Thyroid gland (tissue), 4 donors: ENCODE data around the gene SETBP1. TPM values are rescaled to one million over a fixed set of nuclear protein-coding genes. Genes with fewer than 3 reads are reported as not detected.

Source experiments
- DNase-seq, 2 donors: peaks; one replicate each; pipeline ENCODE4 v3.0.0-alpha.2; 2019
- H3K27ac ChIP-seq, 3 donors: fragments of 200-600 bp; sonication (generic); 1 replicate in 2 of 3; 2 replicates in 1 of 3; pipeline ENCODE4 v1.5.1; 2016 to 2019; ENCODE audit warnings: mild to moderate bottlenecking in 1 of 3, moderate library complexity in 1 of 3
- H3K27me3 ChIP-seq: fragments of 200-600 bp; sonication (generic); one replicate; pipeline ENCODE4 v1.5.1; 2019
- H3K36me3 ChIP-seq, 2 donors: fragments of 200-600 bp; sonication (generic); one replicate each; pipeline ENCODE4 v1.5.1; 2016 to 2019
- H3K4me1 ChIP-seq, 2 donors: fragments of 200-600 bp; sonication (generic); one replicate each; pipeline ENCODE4 v1.5.1; 2017 to 2019
- H3K4me3 ChIP-seq, 3 donors: fragments of 200-600 bp; sonication (generic); replicated peaks in 1 of 3; 1 replicate in 2 of 3; 2 replicates in 1 of 3; pipeline ENCODE4 v1.5.1; 2016; ENCODE audit warnings: mild to moderate bottlenecking in 1 of 3
- H3K9me3 ChIP-seq: fragments of 200-600 bp; sonication (generic); one replicate; pipeline ENCODE4 v1.5.1; 2017
- POLR2A ChIP-seq, 2 donors: fragments of 450-650 bp; IDR thresholded peaks; one replicate each; pipeline ENCODE4 v1.6.1; 2017; ENCODE audit warnings: antibody characterized with exemption in 2 of 2, mild to moderate bottlenecking in 2 of 2, moderate library complexity in 1 of 2
- WGBS, 2 donors: methylation state at CpG; one replicate each; pipeline ENCODE4 v1.1.5; 2017; 5-methylcytosine and 5-hydroxymethylcytosine counted together
- intact Hi-C: fragments of 100-400 bp; cut with DNase I; formaldehyde crosslinking; loops from one replicate; pipeline ENCODE4 v1.15.1; 2023
- total RNA-seq, 4 donors: library from RNA; depleted of rRNA; stranded (reverse); fragments of >200 nt; gene quantifications; one replicate each; pipeline ENCODE4 v1.2.3, GENCODE V29; 2016
- TF ChIP-seq, protein P1 (sequence below), 6 experiments: fragments of 200-600 bp in 3 of 6; fragments of 450-650 bp in 3 of 6; sonication (generic) in 3 of 6; IDR thresholded peaks; one replicate each; pipeline ENCODE4 v1.5.1; 2016 to 2019; ENCODE audit warnings: antibody characterized with exemption in 6 of 6, mild to moderate bottlenecking in 2 of 6, inconsistent platforms in 1 of 6, moderate library complexity in 1 of 6

The SETBP1 gene
- total RNA-seq, 4 donors from 2014 or later = 32.1 to 72.0 (median 42.0) TPM

DNA sequence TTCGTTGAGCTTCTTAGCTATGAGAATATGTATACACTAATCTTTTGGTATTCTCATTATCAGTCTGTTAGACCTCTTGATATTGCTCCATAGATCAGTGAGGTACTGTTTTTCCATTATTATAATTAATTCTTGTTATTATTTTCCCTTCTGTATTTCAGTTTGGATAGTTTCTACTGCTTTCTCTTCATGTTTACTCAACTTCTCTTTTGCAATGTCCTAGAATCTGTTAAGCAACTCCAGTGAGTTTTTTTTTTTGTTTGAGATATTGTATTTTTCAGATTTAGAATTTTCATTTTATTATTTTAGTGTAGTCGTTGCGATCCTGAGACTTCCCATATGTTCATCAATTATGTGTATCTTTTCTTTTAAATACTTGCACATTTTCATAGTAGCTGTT, 260.8 kb downstream of the SETBP1 start:
- Histone ChIP-seq H3K9me3 (no peaks in the 10 kb centered on the region), H3K4me3 (no peak overlapping the region), H3K36me3 (no peaks in the 10 kb centered on the region), H3K27ac (no peak overlapping the region), H3K27me3 (no peaks in the 10 kb centered on the region), H3K4me1 (peaks cover 28 to 40% of the 10 kb centered on the region in 2 donors)
- intact Hi-C loops = no loop called here
- WGBS, 2 donors = 92 to 99% methylated on average over 3 of the region's 3 CpGs
- TF ChIP-seq POLR2A (IDR thresholded peaks at IDR 0.05) = no peak
- TF ChIP-seq, protein P1, sequence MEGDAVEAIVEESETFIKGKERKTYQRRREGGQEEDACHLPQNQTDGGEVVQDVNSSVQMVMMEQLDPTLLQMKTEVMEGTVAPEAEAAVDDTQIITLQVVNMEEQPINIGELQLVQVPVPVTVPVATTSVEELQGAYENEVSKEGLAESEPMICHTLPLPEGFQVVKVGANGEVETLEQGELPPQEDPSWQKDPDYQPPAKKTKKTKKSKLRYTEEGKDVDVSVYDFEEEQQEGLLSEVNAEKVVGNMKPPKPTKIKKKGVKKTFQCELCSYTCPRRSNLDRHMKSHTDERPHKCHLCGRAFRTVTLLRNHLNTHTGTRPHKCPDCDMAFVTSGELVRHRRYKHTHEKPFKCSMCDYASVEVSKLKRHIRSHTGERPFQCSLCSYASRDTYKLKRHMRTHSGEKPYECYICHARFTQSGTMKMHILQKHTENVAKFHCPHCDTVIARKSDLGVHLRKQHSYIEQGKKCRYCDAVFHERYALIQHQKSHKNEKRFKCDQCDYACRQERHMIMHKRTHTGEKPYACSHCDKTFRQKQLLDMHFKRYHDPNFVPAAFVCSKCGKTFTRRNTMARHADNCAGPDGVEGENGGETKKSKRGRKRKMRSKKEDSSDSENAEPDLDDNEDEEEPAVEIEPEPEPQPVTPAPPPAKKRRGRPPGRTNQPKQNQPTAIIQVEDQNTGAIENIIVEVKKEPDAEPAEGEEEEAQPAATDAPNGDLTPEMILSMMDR (IDR thresholded peaks at IDR 0.05) = no peak
- DNase-seq = no peak

GRCh38 chr18:44942073-44942472, 261.4 kb downstream of the SETBP1 start:
- H3K9me3 ChIP-seq = no peaks in the 10 kb centered on the region
- intact Hi-C loops = no loop called here
- peaks cover 27 to 36% of the 10 kb centered on the region in 2 donors for H3K4me1 ChIP-seq
- TF ChIP-seq, protein P1 (IDR thresholded peaks at IDR 0.05) = no peak
- no peak for TF ChIP-seq POLR2A (IDR thresholded peaks at IDR 0.05)
- H3K27me3 ChIP-seq = no peaks in the 10 kb centered on the region
- no peak overlapping the region for H3K27ac ChIP-seq
- WGBS, 2 donors = 86 to 93% methylated on average over 2 of the region's 2 CpGs
- DNase-seq = no peak
- H3K36me3 ChIP-seq = no peaks in the 10 kb centered on the region
- no peak overlapping the region for H3K4me3 ChIP-seq

GRCh38 chr18:44943311-44943881, 262.7 kb downstream of the SETBP1 start:
- intact Hi-C loops = no loop called here
- Histone ChIP-seq H3K4me3 (no peak overlapping the region), H3K27ac (peak overlapping the region in 2 of 3 donors; percentile 46 to 56), H3K27me3 (no peaks in the 10 kb centered on the region), H3K9me3 (no peaks in the 10 kb centered on the region), H3K4me1 (peaks cover 27 to 32% of the 10 kb centered on the region in 2 donors), H3K36me3 (no peaks in the 10 kb centered on the region)
- TF ChIP-seq, protein P1 (IDR thresholded peaks at IDR 0.05) = no peak
- TF ChIP-seq POLR2A (IDR thresholded peaks at IDR 0.05) = no peak
- DNase-seq = peak; percentile 47
- 30 to 50% methylated on average over 2 of the region's 2 CpGs for WGBS, 2 donors

GRCh38 chr18:44944461-44944860, 263.8 kb downstream of the SETBP1 start:
- Histone ChIP-seq H3K9me3 (no peaks in the 10 kb centered on the region), H3K27ac (peak overlapping the region in 2 of 3 donors; percentile 46 to 56), H3K27me3 (no peaks in the 10 kb centered on the region), H3K36me3 (no peaks in the 10 kb centered on the region), H3K4me1 (peaks cover 27 to 30% of the 10 kb centered on the region in 2 donors), H3K4me3 (no peak overlapping the region)
- intact Hi-C loops = no loop called here
- TF ChIP-seq POLR2A (IDR thresholded peaks at IDR 0.05) = no peak
- TF ChIP-seq, protein P1 (IDR thresholded peaks at IDR 0.05) = no peak
- no peak for DNase-seq
- 91 to 96% methylated on average over 1 of the region's 1 CpG for WGBS, 2 donors

DNA sequence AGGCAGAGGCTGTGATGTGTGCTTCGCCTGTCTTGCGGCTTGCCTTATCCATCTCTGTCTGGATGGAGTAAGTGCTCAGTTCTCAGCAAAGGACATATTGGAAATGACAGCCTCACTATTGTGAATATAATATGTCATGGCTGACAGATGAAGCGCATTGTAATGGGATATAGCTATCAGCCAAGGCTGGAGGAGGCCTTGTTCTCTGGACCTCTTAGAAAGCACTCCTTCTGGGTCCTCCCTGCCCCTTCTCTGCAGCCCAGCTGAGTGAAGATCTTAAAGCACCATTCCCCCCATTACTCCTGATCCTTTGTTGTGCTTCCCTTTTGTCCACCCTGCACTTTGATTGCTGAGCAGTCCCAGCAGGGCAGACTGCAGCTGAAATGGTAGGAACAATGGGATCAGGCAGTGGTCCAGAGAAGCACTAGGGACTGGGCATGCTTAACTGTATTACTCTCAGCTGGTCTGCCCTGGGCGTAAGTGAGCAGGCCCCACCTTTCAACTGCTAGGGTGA, 265.3 kb downstream of the SETBP1 start:
- no peaks in the 10 kb centered on the region for H3K9me3 ChIP-seq
- WGBS, 2 donors = 76 to 83% methylated on average over 4 of the region's 4 CpGs
- H3K27ac ChIP-seq = no peak overlapping the region
- no peak for DNase-seq
- no peaks in the 10 kb centered on the region for H3K36me3 ChIP-seq
- no peak for TF ChIP-seq POLR2A (IDR thresholded peaks at IDR 0.05)
- TF ChIP-seq, protein P1 (IDR thresholded peaks at IDR 0.05) = no peak
- no peak overlapping the region for H3K4me3 ChIP-seq
- H3K27me3 ChIP-seq = no peaks in the 10 kb centered on the region
- H3K4me1 ChIP-seq = peaks cover 27 to 30% of the 10 kb centered on the region in 2 donors
- intact Hi-C loops = no loop called here
